OCI-LY7 (cell line): ENCODE data around the gene CCDC126.

Source experiments
- EZH2phosphoT487 ChIP-seq: fragments of 200-600 bp; sonication (generic); IDR thresholded peaks from 2 replicates; pipeline ENCODE4 v1.6.1; 2018; ENCODE audit warnings: low read depth, borderline replicate concordance, mild to moderate bottlenecking, mixed run types, antibody characterized with exemption, low read length, moderate library complexity, mixed read lengths
- TF ChIP-seq, protein P1 (sequence below): fragments of 200-600 bp; sonication (generic); conservative IDR thresholded peaks from 2 replicates; pipeline ENCODE4 v1.5.1; 2014; ENCODE audit warnings: mild to moderate bottlenecking, antibody characterized with exemption, low read length, moderate library complexity, mixed read lengths

DNA sequence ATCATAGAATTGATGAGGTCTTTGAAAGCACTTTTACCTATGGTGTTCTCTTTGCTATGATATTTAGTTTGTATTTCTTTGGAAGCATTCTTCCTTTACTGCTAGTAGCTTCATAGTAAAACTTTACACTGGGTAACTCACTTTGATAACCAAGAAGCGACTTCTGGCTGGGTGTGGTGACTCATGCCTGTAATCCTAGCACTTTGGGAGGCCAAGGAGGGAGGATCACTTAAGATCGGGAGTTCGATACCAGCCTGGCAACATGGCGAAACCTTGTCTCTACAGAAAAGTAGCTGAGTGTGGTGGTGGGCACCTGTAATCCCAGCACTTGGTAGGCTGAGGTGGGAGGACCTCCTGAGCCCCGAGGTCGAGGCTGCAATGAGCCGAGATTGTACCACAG is 36.2 kb downstream of the CCDC126 start:
- TF ChIP-seq, protein P1, sequence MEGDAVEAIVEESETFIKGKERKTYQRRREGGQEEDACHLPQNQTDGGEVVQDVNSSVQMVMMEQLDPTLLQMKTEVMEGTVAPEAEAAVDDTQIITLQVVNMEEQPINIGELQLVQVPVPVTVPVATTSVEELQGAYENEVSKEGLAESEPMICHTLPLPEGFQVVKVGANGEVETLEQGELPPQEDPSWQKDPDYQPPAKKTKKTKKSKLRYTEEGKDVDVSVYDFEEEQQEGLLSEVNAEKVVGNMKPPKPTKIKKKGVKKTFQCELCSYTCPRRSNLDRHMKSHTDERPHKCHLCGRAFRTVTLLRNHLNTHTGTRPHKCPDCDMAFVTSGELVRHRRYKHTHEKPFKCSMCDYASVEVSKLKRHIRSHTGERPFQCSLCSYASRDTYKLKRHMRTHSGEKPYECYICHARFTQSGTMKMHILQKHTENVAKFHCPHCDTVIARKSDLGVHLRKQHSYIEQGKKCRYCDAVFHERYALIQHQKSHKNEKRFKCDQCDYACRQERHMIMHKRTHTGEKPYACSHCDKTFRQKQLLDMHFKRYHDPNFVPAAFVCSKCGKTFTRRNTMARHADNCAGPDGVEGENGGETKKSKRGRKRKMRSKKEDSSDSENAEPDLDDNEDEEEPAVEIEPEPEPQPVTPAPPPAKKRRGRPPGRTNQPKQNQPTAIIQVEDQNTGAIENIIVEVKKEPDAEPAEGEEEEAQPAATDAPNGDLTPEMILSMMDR = no peak
- no peak for TF ChIP-seq EZH2phosphoT487
